HG03139 (cell line): ENCODE data around the gene TSPAN15.
"Not testable (repeated sequence)": the region's sequence is repeated elsewhere in the genome, so short reads cannot be mapped to it uniquely, and the experiment has no call there.

Experiments
- ATAC-seq: cut with Tn5 transposase; IDR thresholded peaks from one replicate; pipeline ENCODE4 v1.9.1; 2021; ENCODE audit not compliant: unreplicated experiment

Gene TSPAN15

DNA sequence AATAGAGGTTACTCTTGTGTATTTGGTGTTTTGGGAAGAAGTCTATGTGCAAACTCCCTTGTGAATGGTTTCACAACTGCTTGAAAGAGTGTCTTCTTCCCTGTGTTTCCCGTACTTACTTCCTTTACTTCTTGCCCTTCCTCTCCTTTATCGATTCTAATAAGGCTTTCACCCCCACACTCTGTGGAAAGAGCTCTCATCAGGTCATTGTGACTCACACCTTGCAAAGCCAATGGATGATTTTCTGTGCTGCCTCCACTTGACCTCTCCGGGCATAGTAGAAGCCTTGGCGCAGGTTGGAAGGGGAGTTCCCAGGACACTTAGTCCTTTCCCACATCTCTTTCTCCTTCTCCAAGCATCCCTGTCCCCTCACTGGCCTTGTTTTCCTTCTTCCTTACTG lies 6.2 kb upstream of the TSPAN15 start:
- no peak for ATAC-seq

DNA sequence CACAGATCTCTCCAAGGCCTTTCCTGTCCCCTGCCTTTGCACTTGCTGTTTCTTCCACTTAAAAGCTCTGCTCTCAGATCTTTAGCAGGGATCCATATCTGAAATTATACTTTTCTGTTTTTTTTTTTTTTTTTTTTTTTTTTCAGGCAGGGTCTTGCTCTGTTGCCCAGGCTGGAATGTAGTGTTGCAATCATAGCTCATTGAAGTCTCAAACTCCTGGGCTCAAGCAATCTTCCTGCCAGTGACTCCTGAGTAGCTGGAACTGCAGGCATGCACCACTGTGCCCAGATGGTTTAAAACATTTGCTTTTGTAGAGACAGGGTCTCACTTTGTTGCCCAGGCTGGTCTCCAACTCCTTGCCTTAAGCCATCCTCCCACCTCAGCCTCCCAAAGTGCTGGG lies 5.0 kb upstream of the TSPAN15 start:
- no peak for ATAC-seq

DNA sequence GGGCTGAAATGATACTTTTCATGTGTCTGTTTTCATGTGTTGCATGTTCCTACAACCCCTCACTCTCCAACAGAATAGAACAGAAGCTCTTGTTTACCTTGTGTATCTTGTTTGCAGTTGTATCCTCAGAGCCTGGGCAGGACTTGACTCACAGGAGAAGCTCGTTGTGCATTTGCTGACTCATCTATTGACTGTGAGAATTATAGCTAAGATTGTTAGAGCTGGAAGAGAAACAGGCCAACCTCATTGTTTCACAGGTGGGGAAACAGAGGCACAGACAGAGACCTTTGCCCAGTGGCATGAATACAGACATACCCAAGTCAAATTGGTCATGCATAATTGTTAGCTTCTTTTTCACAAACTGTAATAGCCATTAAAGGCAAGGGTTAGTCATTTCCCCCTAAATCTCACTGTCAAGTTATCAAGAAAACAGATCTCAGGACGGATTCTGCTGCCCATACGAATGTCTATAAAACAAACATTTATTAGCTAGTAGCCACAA lies 4.6 kb upstream of the TSPAN15 start:
- no peak for ATAC-seq

DNA sequence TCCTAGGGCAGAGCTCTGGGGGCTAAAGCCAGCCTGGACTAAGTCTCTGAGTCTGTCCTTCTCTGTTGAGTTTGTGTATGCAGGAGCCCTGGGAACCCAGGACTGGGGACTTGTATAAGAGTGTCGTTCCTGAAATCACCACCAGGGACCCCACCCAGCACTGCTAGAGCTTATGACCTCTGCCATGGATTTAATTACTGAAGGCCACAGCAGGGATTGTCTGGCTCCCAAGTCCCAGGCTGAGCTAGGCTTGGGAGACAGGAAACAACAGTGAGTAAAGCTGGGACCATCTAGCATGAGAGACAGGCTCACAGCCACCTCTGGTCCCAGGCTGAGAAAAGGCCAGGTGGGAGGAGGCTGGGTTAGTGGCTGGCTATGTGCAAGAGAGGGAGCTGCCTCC lies 1.4 kb upstream of the TSPAN15 start:
- ATAC-seq = no peak

DNA sequence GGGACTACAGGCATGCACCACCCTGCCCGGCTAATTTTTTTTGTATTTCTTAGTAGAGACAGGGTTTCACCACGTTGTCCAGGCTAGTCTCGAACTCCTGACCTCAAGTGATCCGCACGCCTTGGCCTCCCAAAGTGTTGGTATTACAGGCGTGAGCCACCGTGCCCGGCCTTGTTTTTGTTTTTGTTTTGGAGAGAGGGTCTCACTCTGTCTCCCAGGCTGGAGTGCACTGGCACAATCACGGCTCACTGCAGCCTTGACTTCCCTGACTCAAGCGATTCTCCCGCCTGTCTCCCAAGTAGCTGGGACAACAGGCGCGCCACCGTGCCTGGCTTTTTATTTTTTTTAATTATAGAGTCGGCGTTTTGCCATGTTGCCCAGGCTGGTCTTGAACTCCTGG lies 870 bp upstream of the TSPAN15 start:
- ATAC-seq = not testable (repeated sequence)

DNA sequence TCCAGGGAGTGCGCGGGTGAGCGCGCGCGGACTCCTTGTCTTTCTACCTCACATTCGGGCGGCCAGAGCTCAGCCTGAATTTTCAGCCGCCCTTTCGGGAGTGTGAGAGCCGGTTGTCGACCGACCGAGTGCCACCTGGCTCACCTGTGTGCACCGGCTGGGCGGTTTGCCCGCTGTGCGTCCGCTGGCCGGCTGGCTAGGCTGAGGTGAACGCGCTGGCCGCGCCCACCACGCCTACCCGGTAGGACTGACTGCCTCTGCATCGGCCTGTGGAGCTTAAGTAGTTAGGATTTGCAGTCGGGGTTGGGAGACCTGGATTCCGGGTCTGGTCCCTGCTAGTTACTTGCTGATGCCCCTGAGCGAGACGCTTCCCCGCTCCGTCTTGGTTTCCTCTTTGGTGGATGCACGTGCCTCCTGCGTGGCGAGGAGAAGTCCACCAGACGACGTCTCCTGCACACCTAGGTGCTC lies 553 bp downstream of the TSPAN15 start:
- no peak for ATAC-seq

DNA sequence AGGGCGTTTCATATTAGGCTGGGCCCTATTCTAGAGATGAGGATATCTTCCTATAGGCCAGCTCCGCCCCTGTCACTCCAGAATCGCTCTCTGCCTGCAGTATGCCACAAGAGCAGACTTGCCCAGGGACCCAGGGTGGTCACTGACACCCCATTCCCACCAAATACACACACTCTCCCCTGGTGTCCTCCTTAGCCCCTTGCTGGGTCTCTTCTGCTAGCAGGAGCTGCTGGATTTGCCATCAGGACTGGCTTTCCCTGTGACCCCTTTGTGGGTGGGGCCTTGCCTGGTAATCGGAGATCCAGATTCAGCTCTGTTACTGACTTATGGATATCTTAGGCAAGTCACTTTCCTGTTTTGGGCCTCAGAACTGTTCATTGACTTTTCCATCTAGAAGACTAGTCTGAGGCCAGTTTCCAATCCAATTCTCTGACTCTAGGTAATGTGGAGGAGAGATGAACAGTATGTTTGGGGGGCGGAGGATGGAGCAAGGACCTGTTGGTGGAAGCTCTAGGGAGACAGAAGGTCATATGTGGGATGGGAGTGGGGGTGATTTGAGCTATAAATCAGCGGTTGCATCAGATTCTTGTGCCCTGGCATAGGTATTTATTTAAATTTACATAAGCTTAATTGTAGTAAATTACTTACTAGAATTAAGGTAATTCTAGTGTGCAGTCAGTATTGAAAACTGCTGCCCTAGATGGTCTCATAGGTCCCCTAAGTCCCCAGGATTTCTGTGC lies 1.6 kb downstream of the TSPAN15 start:
- no peak for ATAC-seq

DNA sequence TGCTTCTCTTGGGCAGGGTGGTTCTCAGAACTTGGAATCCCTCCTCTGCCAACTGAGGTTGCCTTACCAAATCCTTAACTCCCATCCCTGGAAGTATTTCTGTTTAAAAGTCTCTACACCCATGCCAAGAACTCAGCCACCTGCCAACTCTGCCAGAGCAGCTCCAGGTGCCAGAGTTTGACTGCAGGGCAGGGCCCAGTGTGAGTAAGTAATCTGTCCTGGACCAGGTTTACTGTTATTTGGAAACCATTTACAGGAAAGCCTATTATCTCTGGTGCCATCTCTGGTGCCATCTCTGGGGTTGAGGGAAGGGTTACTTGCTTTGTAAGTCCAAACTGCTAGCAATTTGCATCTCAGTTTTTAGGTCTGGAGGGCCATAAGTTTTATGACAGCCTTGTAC lies 2.5 kb downstream of the TSPAN15 start:
- ATAC-seq = no peak

- ATAC-seq = no peak
These were observed 3.9 kb downstream of the TSPAN15 start for GRCh38 chr10:69455006-69455763.

DNA sequence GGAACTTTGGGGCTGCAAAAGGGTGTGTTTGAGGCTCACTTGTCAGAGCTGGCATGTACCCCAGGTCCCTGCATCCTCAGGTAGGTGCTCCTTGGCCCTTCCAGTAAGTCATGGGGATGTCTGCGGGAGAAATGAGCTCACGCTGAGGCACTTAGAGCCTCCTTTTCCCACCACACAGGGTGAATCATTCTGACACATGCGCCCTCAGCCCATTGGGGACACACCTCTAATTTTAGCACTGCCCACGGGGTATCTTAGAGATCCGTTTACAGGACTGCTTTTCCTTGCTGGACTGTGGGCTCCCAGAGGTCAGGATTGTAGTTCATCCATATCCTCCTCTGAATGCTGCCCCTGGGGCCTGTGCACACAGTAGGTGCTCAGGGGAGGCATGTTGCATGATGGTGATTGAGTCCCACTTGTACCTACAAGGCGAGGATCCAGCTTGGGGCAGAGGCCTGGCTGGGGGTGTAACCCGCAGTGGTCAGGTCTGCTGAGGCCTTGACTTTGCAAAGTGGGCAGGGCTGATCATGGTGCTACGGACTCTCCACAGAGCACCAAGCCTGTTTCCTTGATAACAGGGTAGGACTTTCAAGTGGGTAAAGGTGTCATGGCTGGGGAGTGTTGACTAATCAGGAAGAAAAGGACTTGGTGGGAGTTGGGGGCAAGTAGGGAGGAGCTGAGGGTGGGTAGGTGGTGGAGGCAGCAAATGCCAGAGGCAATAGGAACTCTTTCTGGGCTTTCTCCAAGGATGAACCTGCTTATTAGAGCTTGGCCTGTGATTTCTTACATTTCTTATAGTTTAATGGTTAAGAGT lies 5.8 kb downstream of the TSPAN15 start:
- no peak for ATAC-seq

DNA sequence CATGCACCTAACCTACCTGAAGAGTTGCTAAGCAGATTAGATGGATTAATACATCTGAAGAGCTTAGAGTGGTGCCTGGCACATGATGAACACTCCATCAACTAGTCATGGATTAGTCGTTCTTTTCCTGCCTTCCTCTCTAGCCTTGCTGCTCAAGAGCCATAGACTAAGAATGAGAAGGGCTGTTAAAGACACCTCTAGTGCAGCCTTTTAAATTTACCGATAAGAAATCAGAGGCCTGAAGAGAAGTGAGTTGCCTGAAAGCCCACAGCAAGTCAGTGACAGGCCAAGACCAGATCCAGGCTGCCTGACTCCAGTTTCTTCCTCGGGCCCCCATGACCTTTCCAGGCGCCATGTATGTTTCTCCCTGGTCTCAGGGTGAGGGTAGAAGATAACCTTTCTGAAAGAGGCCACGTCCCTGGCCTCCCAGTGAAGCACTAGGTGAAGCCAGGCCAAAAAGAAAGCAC lies 6.5 kb downstream of the TSPAN15 start:
- ATAC-seq = no peak

DNA sequence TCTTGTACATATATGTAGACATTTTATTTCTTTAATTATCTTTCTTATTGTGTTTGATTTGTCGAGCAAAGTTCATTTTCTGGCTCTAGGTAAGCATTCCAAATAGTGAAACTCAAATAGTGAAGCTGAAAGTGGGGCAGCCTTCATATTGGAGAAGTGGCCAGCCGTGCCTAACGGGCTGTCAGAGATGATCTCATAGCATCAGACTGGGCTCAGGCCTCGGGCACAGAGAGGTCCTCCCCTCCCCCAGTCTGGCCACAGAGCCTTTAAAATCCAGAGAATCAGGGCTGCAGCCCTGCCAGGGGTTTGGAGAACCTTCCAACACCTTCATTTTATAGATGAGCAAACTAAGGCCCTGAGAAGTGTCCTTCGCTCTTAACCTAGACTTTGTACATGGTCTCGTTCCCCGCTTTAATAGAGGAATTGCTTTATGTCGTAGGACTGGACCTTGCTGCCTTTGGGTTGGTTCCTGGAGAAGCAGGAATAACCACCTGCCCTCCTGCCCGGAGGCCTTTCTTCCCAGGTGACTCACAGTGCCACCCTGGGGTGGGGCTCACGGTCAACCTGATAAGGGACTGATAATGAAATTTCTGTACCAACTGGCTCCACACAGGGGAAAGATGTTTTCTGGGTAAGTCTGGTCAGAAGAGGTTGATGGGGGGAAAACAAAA lies 7.3 kb downstream of the TSPAN15 start:
- ATAC-seq = no peak

DNA sequence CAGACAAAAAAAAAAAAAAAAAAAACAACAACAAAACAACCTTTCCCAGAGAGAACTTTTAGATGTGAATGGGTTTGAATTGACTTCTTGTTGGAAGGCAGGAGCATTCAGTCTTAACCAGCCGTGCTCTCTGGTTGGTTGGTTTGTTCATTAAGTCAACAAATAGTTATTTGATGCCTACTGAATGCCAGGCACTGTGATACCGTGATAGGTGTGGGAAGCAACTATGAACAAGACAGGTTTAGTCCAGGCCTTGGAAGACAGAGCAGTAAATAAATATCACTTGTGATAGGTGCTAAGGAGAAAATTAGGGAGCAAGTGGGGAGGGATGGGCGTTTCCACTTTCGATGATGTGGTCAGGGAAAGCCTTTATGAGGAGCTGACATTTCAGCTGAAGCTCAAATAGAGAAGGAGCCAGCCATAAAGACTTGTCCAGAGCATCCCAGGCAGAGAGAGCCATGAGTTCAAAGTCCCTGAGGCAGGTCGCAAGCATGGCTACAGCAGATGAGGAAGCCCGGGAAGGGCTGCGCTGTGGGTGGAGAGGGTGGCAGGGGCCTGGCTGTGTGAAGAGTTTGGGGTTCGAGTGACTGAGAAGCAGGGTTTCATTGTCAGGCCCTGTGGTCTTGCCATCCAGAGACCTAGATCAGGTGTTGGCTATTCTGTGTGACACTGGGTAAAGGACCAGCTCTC lies 8.0 kb downstream of the TSPAN15 start:
- no peak for ATAC-seq

GRCh38 chr10:69459893-69460575 lies 8.8 kb downstream of the TSPAN15 start:
- ATAC-seq = no peak

GRCh38 chr10:69460576-69461242 lies 9.4 kb downstream of the TSPAN15 start:
- no peak for ATAC-seq

- no peak for ATAC-seq
These were observed 10.2 kb downstream of the TSPAN15 start for GRCh38 chr10:69461243-69462025.

DNA sequence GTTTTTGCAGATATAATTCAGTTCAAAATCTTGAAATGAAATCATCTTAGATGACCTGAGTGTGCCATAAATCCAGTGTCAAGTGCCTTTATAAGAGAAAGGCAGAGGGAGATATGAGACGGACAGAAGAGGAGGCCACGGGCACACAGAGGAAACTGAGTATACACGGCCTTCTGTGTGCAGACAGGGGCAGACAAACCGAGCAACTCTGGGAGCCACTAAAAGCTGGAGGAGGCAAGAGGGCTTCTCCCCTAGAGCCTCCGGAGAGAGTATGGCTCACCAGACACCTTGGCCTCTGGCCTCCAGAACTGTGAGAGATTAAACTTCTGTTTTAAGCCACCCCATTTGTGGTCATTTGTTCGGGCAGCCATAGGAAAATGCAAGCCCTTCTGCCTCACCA lies 12.6 kb downstream of the TSPAN15 start:
- no peak for ATAC-seq

GRCh38 chr10:69464401-69464800 lies 13.1 kb downstream of the TSPAN15 start:
- no peak for ATAC-seq
